GM10266 (cell line): ENCODE data around the gene SPTLC3.

Experiments used
- DNase-seq: peaks from one replicate; pipeline ENCODE4 v3.0.0; 2012; ENCODE audit errors: extremely low spot score
- CTCF ChIP-seq: IDR thresholded peaks from 2 replicates; pipeline ENCODE4 v1.5.1; 2012; ENCODE audit warnings: mild to moderate bottlenecking, low read depth; ENCODE audit not compliant: control insufficient read depth, insufficient read depth; ENCODE audit errors: missing control alignments

SPTLC3 gene

GRCh38 chr20:13008761-13009681 is at the start of gene SPTLC3:
TSS of gene SPTLC3 (plus strand) at chr20:13008972. CDS start at chr20:13009268, 296 bp downstream.
- TF ChIP-seq CTCF: no peak
- no peak for DNase-seq

GRCh38 chr20:12961725-12962124 is 47.0 kb upstream of the SPTLC3 start:
- no peak for TF ChIP-seq CTCF
- DNase-seq: no peak

DNA sequence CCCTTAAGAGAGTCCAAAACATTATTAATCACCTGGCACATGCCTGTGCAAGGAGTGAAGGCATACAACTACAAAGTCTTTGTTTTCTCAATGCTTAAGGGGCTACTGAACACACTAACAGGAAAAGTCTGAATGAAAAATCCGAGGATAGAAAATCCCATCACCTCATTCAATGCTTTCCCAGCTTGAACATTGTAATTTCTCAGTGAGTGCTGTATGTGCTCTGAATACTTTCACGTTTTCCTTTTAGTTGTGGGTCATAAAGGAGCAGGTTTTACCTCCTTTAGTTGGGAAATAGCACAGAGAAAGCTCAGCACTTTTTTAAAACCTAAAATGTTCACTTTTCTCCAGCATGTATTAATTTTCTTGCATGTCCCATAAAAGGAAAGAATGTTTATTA is 45.9 kb upstream of the SPTLC3 start:
- DNase-seq: no peak
- no peak for TF ChIP-seq CTCF

DNA sequence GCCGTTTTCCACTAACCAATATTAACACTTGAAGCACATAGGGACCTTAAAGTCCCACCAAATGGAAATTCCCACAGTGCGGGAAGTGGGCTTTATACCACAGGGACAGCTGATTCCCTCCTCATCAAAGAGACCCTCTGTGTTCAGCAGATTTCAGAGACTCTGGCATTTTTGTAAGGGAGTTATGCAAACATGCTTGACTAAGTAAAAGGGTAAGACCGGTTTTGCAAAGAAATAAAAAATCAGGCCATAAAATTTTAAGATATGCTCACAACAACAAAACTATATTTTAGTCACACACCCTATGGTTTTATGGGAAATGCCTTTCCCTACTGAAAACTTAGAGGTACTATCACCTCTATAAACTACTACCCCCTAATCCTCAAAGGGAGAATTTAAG is 45.4 kb upstream of the SPTLC3 start:
- no peak for DNase-seq
- TF ChIP-seq CTCF: no peak

- TF ChIP-seq CTCF: no peak
- DNase-seq: no peak
Measured at GRCh38 chr20:12965212-12965869, 43.4 kb upstream of the SPTLC3 start.

DNA sequence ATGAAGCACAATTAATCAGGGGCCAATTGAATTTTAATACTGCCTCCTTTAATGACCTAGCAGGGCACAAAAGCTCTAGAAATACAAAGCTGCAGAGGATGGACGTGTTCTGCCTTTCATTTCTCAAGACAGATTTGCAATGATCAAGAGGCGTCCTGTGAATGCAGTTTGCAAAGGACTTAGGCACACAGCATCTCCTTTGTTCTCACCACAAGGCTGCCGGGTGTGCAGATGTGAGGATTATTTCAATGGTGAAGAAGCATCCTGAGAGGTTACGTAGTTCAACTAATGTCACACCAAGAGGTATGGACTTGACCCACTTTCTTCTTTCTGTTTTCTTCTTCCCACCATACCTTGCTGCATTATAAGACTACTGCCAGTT is 42.9 kb upstream of the SPTLC3 start:
- TF ChIP-seq CTCF: no peak
- no peak for DNase-seq

GRCh38 chr20:12966468-12967085 is 42.2 kb upstream of the SPTLC3 start:
- TF ChIP-seq CTCF: no peak
- DNase-seq: no peak
